ENCODE measurements around the gene CCDC117. TPM values are rescaled to one million over a fixed set of nuclear protein-coding genes. Genes with fewer than 3 reads are reported as not detected.
A peak's percentile ranks its signal among the peaks of the same experiment; 100 is the strongest.
"Not testable (repeated sequence)": the region's sequence is repeated elsewhere in the genome, so short reads cannot be mapped to it uniquely, and the experiment has no call there.

The CCDC117 gene
- total RNA-seq, 2 donors from 2014 or later: 29.5 to 54.4 TPM

- Histone ChIP-seq H3K4me3 (peak within 1 kb of the TSS; percentile 78 to 94), H3K27me3 (replicated peaks; ENCODE audit: insufficient read depth) (no peaks in the 10 kb centered on the region), H3K4me1 (replicated peaks) (no peaks in the 10 kb centered on the region), H3K9me3 (no peaks in the 10 kb centered on the region), H3K36me3 (peaks cover 0 to 3% of the 10 kb centered on the region in 2 donors), H3K27ac (peak within 1 kb of the TSS; percentile 96 to 99)
- peak; percentile 96 for TF ChIP-seq POLR2AphosphoS5 (IDR thresholded peaks at IDR 0.05)
- TF ChIP-seq POLR2A (IDR thresholded peaks at IDR 0.05): peak; percentile 46
- peak in 1 of 4 experiments; percentile 39 for TF ChIP-seq CTCF (IDR thresholded peaks at IDR 0.05)
- under 1% methylated on average over 54 of the region's 54 CpGs for WGBS
- intact Hi-C loops (cut with DNase I): loop anchor here (1.0 to 2.0 kb wide), 3 partner anchors 30 to 58 kb away; partner anchors contain the start of genes CCDC117 and XBP1
- peak; percentile 99 for DNase-seq (ENCODE audit: low spot score)
Observed at GRCh38 chr22:28741785-28742561, 30.5 kb upstream of the CCDC117 start, which contains the start of the genes CHEK2 and HSCB. CHEK2 (minus strand) TSS chr22:28741820; CDS start chr22:28734721, 7,099 bp downstream. HSCB (plus strand) TSS chr22:28742039; CDS start chr22:28742096, 57 bp downstream.

GRCh38 chr22:28742562-28742962 lies 29.9 kb upstream of the CCDC117 start:
- 2% methylated on average over 10 of the region's 10 CpGs for WGBS
- Histone ChIP-seq H3K9me3 (no peaks in the 10 kb centered on the region), H3K4me1 (replicated peaks) (no peaks in the 10 kb centered on the region), H3K27me3 (replicated peaks; ENCODE audit: insufficient read depth) (no peaks in the 10 kb centered on the region), H3K36me3 (peaks cover 0 to 3% of the 10 kb centered on the region in 2 donors), H3K4me3 (peak overlapping the region; percentile 78 to 94), H3K27ac (peak overlapping the region; percentile 96 to 99)
- TF ChIP-seq POLR2A (IDR thresholded peaks at IDR 0.05) (no peak), POLR2AphosphoS5 (IDR thresholded peaks at IDR 0.05) (peak; percentile 37)
- DNase-seq (ENCODE audit: low spot score): no peak
- intact Hi-C loops (cut with DNase I): loop anchor here (2.0 kb wide), 1 partner anchor 30 kb away; the partner anchor contains the start of gene CCDC117

DNA sequence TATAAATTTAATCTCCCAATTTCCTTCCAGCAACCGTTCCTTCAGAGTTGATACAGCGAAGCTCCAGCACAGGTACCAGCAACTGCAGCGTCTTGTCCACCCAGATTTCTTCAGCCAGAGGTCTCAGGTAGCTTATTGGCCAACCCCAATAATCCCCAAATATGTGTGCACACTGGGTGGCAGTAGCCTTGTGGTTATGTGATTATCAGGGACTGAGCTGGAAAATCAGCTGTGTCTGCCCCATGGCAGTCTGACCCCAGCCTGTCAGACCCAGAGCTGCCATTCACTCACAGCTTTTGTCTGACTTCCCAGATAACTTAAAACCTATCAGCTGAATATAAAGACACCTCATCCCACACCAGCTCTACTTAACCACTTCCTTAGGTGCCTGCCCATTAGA lies 28.6 kb upstream of the CCDC117 start:
- intact Hi-C loops (cut with DNase I): loop anchor here (2.0 kb wide), 1 partner anchor 29 kb away; the partner anchor contains the start of gene CCDC117

DNA sequence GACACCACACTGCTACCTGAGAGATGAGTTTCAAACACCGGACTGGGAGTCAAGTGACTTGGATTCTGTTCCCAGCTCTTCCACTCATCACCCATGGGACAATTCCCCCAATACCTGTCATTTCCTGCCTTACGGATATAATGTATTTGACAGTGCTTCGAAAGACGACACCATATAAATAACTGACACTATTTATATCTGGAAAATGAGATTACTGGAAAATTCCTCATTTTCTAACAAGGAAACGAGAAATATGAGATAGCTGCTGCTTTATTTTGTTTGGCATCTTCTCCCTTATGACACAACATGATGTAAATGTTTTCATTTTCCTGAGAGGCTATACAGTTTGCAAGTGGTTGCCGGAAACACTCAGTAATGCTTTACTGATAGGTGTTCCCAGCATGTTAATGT lies 22.0 kb upstream of the CCDC117 start:
- Histone ChIP-seq H3K27me3 (replicated peaks; ENCODE audit: insufficient read depth) (no peaks in the 10 kb centered on the region), H3K27ac (no peak overlapping the region), H3K9me3 (no peaks in the 10 kb centered on the region), H3K4me1 (replicated peaks) (no peaks in the 10 kb centered on the region), H3K4me3 (no peak overlapping the region), H3K36me3 (no peaks in the 10 kb centered on the region)
- intact Hi-C loops (cut with DNase I): no loop called here
- DNase-seq (ENCODE audit: low spot score): no peak
- WGBS: 74% methylated on average over 6 of the region's 6 CpGs
- TF ChIP-seq POLR2A (IDR thresholded peaks at IDR 0.05) (no peak), CTCF (IDR thresholded peaks at IDR 0.05) (no peak), POLR2AphosphoS5 (IDR thresholded peaks at IDR 0.05) (no peak)

More for the DNA sequence above, 28.6 kb upstream of the CCDC117 start:
- 90% methylated on average over 3 of the region's 3 CpGs for WGBS
- no peaks in the 10 kb centered on the region for H3K27me3 ChIP-seq (replicated peaks; ENCODE audit: insufficient read depth)
- H3K27ac ChIP-seq: no peak overlapping the region
- peaks cover 0 to 3% of the 10 kb centered on the region in 2 donors for H3K36me3 ChIP-seq
- no peak overlapping the region for H3K4me3 ChIP-seq
- no peaks in the 10 kb centered on the region for H3K4me1 ChIP-seq (replicated peaks)
- no peaks in the 10 kb centered on the region for H3K9me3 ChIP-seq
- no peak for DNase-seq (ENCODE audit: low spot score)
- no peak for TF ChIP-seq POLR2AphosphoS5 (IDR thresholded peaks at IDR 0.05)

DNA sequence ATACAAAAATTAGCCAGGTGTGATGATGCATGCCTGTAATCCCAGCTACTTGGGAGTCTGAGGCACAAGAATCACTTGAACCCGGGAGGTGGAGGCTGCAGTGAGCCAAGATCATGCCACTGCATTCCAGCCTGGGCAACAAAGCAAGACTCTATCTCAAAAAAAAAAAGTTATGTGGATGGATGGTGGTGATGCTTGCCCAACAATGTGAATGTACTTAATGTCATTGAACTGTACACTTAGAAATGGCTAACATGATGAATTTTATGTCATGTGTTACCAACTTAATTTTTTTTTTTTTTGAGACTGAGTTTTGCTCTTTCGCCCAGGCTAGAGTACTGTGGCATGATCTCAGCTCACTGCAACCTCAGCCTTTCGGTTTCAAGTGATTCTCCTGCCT lies 18.0 kb upstream of the CCDC117 start:
- WGBS: 94% methylated on average over 3 of the region's 3 CpGs
- H3K9me3 ChIP-seq; H3K27ac ChIP-seq; intact Hi-C loops (cut with DNase I); H3K4me1 ChIP-seq (replicated peaks); H3K36me3 ChIP-seq; DNase-seq (ENCODE audit: low spot score); H3K4me3 ChIP-seq; H3K27me3 ChIP-seq (replicated peaks; ENCODE audit: insufficient read depth): not testable (repeated sequence)

- no peaks in the 10 kb centered on the region for H3K4me1 ChIP-seq (replicated peaks)
- no peak for DNase-seq (ENCODE audit: low spot score)
- no peaks in the 10 kb centered on the region for H3K27me3 ChIP-seq (replicated peaks; ENCODE audit: insufficient read depth)
- H3K36me3 ChIP-seq: no peaks in the 10 kb centered on the region
- no peaks in the 10 kb centered on the region for H3K9me3 ChIP-seq
- intact Hi-C loops (cut with DNase I): no loop called here
- 25% methylated on average over 3 of the region's 3 CpGs for WGBS
- H3K27ac ChIP-seq: peak overlapping the region; percentile 45 to 46
- H3K4me3 ChIP-seq: no peak overlapping the region
- TF ChIP-seq POLR2A (IDR thresholded peaks at IDR 0.05): no peak
- no peak for TF ChIP-seq CTCF (IDR thresholded peaks at IDR 0.05)
- peak; percentile 67 for TF ChIP-seq POLR2AphosphoS5 (IDR thresholded peaks at IDR 0.05)
Observed at GRCh38 chr22:28759861-28760560, 12.5 kb upstream of the CCDC117 start.
